ENCODE results near the gene PCGF3. TPM values are rescaled to one million over a fixed set of nuclear protein-coding genes. Genes with fewer than 3 reads are reported as not detected.

The PCGF3 gene
- total RNA-seq, 1 donor from 2014 or later: 64.3 TPM

DNA sequence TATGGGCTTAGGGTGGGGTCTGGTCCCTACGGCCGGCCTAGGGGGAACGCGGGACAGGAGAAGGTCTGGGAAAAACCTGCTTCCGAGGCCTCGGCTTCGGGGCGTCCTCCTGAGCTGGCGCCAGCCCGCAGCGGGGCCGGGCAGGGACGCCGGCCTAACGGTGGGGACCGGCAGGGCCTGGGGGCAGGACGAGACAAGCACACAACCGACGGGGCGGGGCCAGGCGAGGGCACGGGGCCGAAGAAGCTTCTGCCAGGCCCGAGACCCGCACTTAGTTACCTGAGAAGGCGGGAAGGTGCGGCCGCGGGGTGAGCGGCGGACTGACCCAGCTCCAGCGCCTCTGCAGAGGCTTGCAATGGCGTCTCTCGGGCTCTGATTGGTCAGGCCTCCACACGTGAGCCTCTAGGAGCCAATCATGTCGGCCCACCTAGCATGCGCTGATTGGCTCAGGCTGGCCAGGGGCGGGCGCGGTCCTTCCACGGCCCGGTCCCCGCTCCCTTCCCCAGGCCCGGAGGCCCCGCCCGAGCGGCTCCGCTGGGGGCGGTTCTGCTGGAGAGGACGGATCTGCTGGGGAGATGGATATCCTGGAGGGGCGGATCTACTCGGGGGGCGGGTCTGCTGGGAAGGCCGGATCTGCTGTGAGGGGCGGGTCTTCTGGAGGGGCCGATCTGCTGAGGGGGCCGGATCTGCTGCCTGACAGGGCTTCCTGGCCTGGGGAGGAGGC lies 76.0 kb downstream of the PCGF3 start:
- H3K36me3 Mint-ChIP-seq: peaks cover 29% of the 10 kb centered on the region
- H3K9me3 Mint-ChIP-seq: no peaks in the 10 kb centered on the region

DNA sequence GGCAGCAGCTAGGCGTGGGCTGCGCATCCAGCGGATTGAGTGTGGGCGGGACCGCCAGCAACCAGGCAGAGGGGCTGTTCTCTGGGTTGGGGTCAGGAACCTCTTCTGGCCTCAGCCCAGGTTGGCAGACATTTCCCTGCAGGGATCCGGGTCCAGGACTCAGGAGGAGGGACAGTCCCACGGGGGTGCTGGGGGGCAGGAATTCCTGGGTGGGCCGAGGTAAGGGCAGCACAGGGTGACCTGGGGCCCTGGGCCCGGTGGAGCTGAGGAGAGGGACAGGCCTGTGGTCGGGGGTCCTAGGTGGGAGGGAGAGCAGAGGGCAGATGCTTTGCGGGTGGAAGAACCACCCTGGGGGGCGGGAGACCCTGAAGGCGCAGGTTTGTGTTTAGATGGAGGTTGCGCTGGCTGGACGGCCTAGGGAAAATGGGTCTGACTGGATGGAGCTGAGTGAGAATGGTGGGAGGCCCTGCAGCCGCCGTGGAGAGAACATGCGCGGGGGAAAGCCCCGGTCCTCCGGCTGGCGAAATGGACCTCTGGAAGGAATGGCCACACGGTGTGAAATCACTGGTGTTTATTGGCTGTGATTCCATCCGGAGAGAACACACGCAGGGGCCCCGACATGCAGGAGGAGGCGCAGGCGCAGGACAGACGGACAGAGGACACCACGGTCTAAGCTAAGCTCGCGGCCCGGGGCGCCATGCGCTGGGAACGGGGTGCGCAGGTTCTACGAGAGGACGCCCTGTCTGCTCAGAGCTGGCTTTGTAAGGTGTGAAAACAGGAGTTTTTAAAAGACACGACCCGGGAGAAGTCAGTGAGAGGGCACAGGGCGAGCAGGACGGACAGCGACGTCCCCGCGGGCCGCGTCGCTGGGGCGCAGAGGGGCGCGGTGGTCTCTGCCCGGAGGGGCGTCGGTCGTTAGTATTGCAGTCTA lies 79.0 kb downstream of the PCGF3 start:
- Mint-ChIP-seq H3K27me3 (peaks cover 19% of the 10 kb centered on the region), H3K36me3 (peaks cover 9% of the 10 kb centered on the region), H3K9me3 (no peaks in the 10 kb centered on the region), H3K4me1 (ENCODE audit: unreplicated experiment) (peaks cover 20% of the 10 kb centered on the region), H3K27ac (no peak overlapping the region), H3K4me3 (peak overlapping the region; percentile 79)
- TF ChIP-seq, protein P1, sequence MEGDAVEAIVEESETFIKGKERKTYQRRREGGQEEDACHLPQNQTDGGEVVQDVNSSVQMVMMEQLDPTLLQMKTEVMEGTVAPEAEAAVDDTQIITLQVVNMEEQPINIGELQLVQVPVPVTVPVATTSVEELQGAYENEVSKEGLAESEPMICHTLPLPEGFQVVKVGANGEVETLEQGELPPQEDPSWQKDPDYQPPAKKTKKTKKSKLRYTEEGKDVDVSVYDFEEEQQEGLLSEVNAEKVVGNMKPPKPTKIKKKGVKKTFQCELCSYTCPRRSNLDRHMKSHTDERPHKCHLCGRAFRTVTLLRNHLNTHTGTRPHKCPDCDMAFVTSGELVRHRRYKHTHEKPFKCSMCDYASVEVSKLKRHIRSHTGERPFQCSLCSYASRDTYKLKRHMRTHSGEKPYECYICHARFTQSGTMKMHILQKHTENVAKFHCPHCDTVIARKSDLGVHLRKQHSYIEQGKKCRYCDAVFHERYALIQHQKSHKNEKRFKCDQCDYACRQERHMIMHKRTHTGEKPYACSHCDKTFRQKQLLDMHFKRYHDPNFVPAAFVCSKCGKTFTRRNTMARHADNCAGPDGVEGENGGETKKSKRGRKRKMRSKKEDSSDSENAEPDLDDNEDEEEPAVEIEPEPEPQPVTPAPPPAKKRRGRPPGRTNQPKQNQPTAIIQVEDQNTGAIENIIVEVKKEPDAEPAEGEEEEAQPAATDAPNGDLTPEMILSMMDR (conservative IDR thresholded peaks at IDR 0.05): no peak
- DNase-seq (ENCODE audit: extremely low spot score, unreplicated experiment): no peak

More for the DNA sequence above, 76.0 kb downstream of the PCGF3 start:
- peak; percentile 100 for DNase-seq (ENCODE audit: extremely low spot score, unreplicated experiment)
- TF ChIP-seq, protein P1 (conservative IDR thresholded peaks at IDR 0.05): no peak
- H3K4me1 Mint-ChIP-seq (ENCODE audit: unreplicated experiment): peaks cover 18% of the 10 kb centered on the region
- H3K4me3 Mint-ChIP-seq: peak overlapping the region; percentile 93
- H3K27ac Mint-ChIP-seq: peak overlapping the region; percentile 97
- peaks cover 15% of the 10 kb centered on the region for H3K27me3 Mint-ChIP-seq

GRCh38 chr4:785332-786073 lies 79.9 kb downstream of the PCGF3 start:
- Mint-ChIP-seq H3K4me3 (peak overlapping the region; percentile 79), H3K27me3 (peaks cover 21% of the 10 kb centered on the region), H3K27ac (no peak overlapping the region), H3K36me3 (peaks cover 1% of the 10 kb centered on the region), H3K4me1 (ENCODE audit: unreplicated experiment) (peaks cover 12% of the 10 kb centered on the region), H3K9me3 (no peaks in the 10 kb centered on the region)
- no peak for DNase-seq (ENCODE audit: extremely low spot score, unreplicated experiment)
- TF ChIP-seq, protein P1 (conservative IDR thresholded peaks at IDR 0.05): no peak

GRCh38 chr4:786074-786741 lies 80.6 kb downstream of the PCGF3 start:
- Mint-ChIP-seq H3K4me1 (ENCODE audit: unreplicated experiment) (peaks cover 10% of the 10 kb centered on the region), H3K27ac (no peak overlapping the region), H3K9me3 (no peaks in the 10 kb centered on the region), H3K4me3 (no peak overlapping the region), H3K36me3 (no peaks in the 10 kb centered on the region), H3K27me3 (peaks cover 25% of the 10 kb centered on the region)
- TF ChIP-seq, protein P1 (conservative IDR thresholded peaks at IDR 0.05): no peak
- no peak for DNase-seq (ENCODE audit: extremely low spot score, unreplicated experiment)

DNA sequence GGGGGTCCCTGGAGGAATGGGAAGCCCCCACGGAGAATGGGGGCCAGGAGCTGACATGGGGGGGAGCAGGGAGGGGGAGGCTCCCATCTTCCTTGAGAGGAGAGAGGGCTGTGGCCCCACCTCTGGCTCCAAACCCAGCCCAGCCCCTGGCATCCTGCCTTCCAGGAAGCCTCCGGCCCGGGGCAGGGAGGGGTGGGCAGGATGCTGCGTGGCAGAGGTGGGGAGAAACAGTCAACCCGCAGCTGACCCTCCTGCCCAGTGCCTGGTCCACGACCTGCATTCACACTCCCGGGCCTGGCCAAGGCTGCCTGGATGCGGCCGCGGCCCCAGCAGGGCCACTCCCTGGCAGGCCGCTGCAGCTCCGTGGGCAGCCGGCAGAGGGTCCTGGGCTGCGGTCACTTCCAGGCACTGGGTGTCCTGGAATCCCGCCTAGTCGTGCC lies 81.2 kb downstream of the PCGF3 start:
- no peak overlapping the region for H3K27ac Mint-ChIP-seq
- H3K4me1 Mint-ChIP-seq (ENCODE audit: unreplicated experiment): peaks cover 10% of the 10 kb centered on the region
- H3K27me3 Mint-ChIP-seq: peaks cover 25% of the 10 kb centered on the region
- H3K4me3 Mint-ChIP-seq: no peak overlapping the region
- TF ChIP-seq, protein P1 (conservative IDR thresholded peaks at IDR 0.05): no peak
- no peak for DNase-seq (ENCODE audit: extremely low spot score, unreplicated experiment)
- no peaks in the 10 kb centered on the region for H3K36me3 Mint-ChIP-seq
- no peaks in the 10 kb centered on the region for H3K9me3 Mint-ChIP-seq
